ENCODE results near the gene TMEM217. TPM values are rescaled to one million over a fixed set of nuclear protein-coding genes. Genes with fewer than 3 reads are reported as not detected.
A peak's percentile ranks its signal among the peaks of the same experiment; 100 is the strongest.

Gene TMEM217
- total and polyA plus RNA-seq, 2 donors (not counting 1 experiment from before 2014, with no cell fraction given), result 0.73 to 1.2 TPM

DNA sequence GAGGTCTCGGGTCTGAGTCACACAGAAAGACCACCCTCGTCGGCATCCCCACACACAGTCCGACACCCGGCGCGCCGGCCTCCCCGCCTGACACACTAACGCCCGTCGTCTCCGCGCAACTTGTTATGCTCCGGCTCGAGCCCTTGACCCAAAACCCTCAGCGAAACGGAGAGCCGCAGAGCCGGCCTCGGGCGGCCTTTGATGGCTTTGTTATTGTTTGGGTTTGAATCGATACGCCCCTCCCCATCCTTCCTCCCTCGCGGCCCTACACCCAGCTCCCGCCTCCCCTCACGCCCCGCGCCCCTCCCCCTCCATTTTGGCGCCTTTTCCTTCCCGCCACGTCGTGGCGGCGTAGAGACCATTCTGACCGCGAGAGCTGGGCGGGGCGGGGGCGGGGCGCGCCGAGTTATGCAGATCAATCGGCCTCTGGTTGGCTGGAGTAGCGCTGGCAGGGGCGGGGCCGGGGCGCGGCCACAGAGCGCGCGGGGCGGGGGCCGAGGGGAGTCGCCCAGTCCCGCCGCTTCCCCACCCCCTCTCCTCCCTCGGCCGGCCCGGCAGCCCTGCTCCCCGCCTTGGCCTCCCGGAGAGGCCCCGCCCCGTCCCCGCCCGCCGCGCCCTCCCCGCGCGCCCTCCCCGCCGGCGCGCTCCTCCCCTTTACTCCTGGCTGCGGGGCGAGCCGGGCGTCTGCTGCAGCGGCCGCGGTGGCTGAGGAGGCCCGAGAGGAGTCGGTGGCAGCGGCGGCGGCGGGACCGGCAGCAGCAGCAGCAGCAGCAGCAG, 88.3 kb downstream of the TMEM217 start, which contains the start of gene PIM1:
Gene PIM1 (plus strand): TSS at position 657 of the 777 bp plus-strand sequence. CDS start 424 bp downstream, outside the sequence.
- TF ChIP-seq EZH2 (IDR thresholded peaks at IDR 0.05; ENCODE audit: borderline replicate concordance, insufficient read depth, low read depth, low read length, poor library complexity, severe bottlenecking) (no peak), CTCF (IDR thresholded peaks at IDR 0.05) (no peak)
- Histone ChIP-seq H3K9me3 (ENCODE audit: control extremely low read depth in 1 of 3, control insufficient read depth in 2 of 3, insufficient read depth in 1 of 3, low read length in 2 of 3) (no peaks in the 10 kb centered on the region), H3K27me3 (replicated peaks in 1 of 4; ENCODE audit: control extremely low read depth in 1 of 4, control insufficient read depth in 3 of 4, insufficient read depth in 4 of 4, low read length in 3 of 4) (no peaks in the 10 kb centered on the region)

More for the DNA sequence above, 88.3 kb downstream of the TMEM217 start, which contains the start of gene PIM1:
- intact Hi-C loops (cut with micrococcal nuclease), result loop anchor here (1.0 to 10.0 kb wide), 5 partner anchors 8 to 575 kb away; partner anchors contain the start of genes MTCH1 and SRSF3
- Histone ChIP-seq H3K4me1 (ENCODE audit: control insufficient read depth in 2 of 2, insufficient read depth in 2 of 2, low read length in 2 of 2) (peaks cover 38 to 46% of the 10 kb centered on the region in 2 donors), H4K20me1 (ENCODE audit: control insufficient read depth, insufficient read depth, low read length, poor library complexity, severe bottlenecking) (peaks cover 31% of the 10 kb centered on the region), H3K9ac (ENCODE audit: low read length) (peak within 1 kb of the TSS; percentile 86), H3K4me2 (replicated peaks; ENCODE audit: low read depth, low read length, poor library complexity, severe bottlenecking) (peak within 1 kb of the TSS; percentile 97), H3K36me3 (replicated peaks in 1 of 2; ENCODE audit: control extremely low read depth in 1 of 2, control insufficient read depth in 1 of 2, extremely low read depth in 1 of 2, insufficient read depth in 2 of 2, low read length in 1 of 2) (peaks cover 0 to 22% of the 10 kb centered on the region in 2 experiments), H3K4me3 (ENCODE audit: control extremely low read depth in 1 of 5, extremely low read depth in 1 of 5, insufficient read depth in 1 of 5, low read depth in 2 of 5, low read length in 4 of 5) (peak within 1 kb of the TSS; percentile 23 to 87 (median 82)), H2AFZ (ENCODE audit: insufficient read depth, low read depth, low read length, poor library complexity, severe bottlenecking) (peak within 1 kb of the TSS; percentile 81), H3K27ac (ENCODE audit: low read length in 2 of 2) (peak within 1 kb of the TSS; percentile 68 to 85), H3K79me2 (ENCODE audit: control insufficient read depth, insufficient read depth, low read length) (peaks cover 23% of the 10 kb centered on the region)
- H3K4me1 Mint-ChIP-seq, result peaks cover 45% of the 10 kb centered on the region
- DNase-seq, result peak; percentile 98
- no peaks in the 10 kb centered on the region for H3K9me3 Mint-ChIP-seq (ENCODE audit: insufficient read depth)
- POLR2A ChIA-PET, result interaction anchor here (0.5 to 5.7 kb wide), 16 partner anchors 9 to 488 kb away, joined by 3 to 121 read pairs (median 5); no protein-coding TSS in a partner anchor
- H3K27ac Mint-ChIP-seq, result peak within 1 kb of the TSS; percentile 93
- peak within 1 kb of the TSS; percentile 92 for H3K4me3 Mint-ChIP-seq
- CTCF ChIA-PET, result interaction anchor here (0.5 to 16.6 kb wide), 10 partner anchors 11 to 284 kb away, joined by 3 to 510 read pairs (median 16); partner anchors contain the start of genes C6orf89 and FGD2
- under 1% methylated on average over 71 of the region's 90 CpGs for WGBS (ENCODE audit: insufficient coverage)
- peak; percentile 84 for ATAC-seq (ENCODE audit: low read depth)
- H3K27me3 Mint-ChIP-seq, result no peaks in the 10 kb centered on the region

Measured in B cell (primary cell).